SK-N-MC (cell line): ENCODE data around the gene PPFIA4.

Experiments
- DNase-seq: peaks from one replicate; pipeline ENCODE4 v3.0.0-alpha.2; 2011; ENCODE audit warnings: low read depth, low spot score
- H3K27ac ChIP-seq: fragments of 200-600 bp; sonication (generic); 2 replicates; pipeline ENCODE4 v1.5.1; 2016; ENCODE audit warnings: mixed run types
- H3K36me3 ChIP-seq: fragments of 200-600 bp; sonication (generic); 2 replicates; pipeline ENCODE4 v1.6.1; 2017; ENCODE audit warnings: antibody characterized with exemption, low read length, mixed read lengths; ENCODE audit not compliant: insufficient read depth
- H3K4me3 ChIP-seq: fragments of 200-600 bp; sonication (generic); 2 replicates; pipeline ENCODE4 v1.5.1; 2016
- H3K9ac ChIP-seq: fragments of 200-600 bp; sonication (generic); 2 replicates; pipeline ENCODE4 v1.8.0; 2017; ENCODE audit warnings: mixed run types, mixed read lengths; ENCODE audit not compliant: insufficient read length
- H3K9me3 ChIP-seq: fragments of 200-600 bp; sonication (generic); 2 replicates; pipeline ENCODE4 v1.6.1; 2017; ENCODE audit warnings: low read depth, mild to moderate bottlenecking, antibody characterized with exemption, low read length, moderate library complexity, mixed read lengths
- EZH2 ChIP-seq: fragments of 200-600 bp; sonication (generic); IDR thresholded peaks from one replicate; pipeline ENCODE4 v1.6.1; 2017; ENCODE audit warnings: antibody characterized with exemption
- FOXP2 ChIP-seq: optimal IDR thresholded peaks from 2 replicates; pipeline ENCODE3; 2011; ENCODE audit warnings: mild to moderate bottlenecking, moderate library complexity; ENCODE audit not compliant: insufficient read depth; ENCODE audit errors: extremely low read length, control extremely low read depth
- POLR2AphosphoS5 ChIP-seq: IDR thresholded peaks from 2 replicates; pipeline ENCODE4 v1.6.1; 2012; ENCODE audit warnings: mild to moderate bottlenecking, low read depth, low read length, borderline replicate concordance

Gene PPFIA4

GRCh38 chr1:203086992-203087763 is 60.9 kb downstream of the PPFIA4 start:
- Histone ChIP-seq H3K9ac (no peak overlapping the region), H3K36me3 (no peaks in the 10 kb centered on the region), H3K9me3 (no peaks in the 10 kb centered on the region), H3K27ac (no peak overlapping the region), H3K4me3 (no peak overlapping the region)
- TF ChIP-seq FOXP2 (no peak), EZH2 (no peak), POLR2AphosphoS5 (no peak)
- DNase-seq = no peak

- H3K9ac ChIP-seq = no peak overlapping the region
- no peak overlapping the region for H3K4me3 ChIP-seq
- H3K27ac ChIP-seq = no peak overlapping the region
- no peak for DNase-seq
- no peaks in the 10 kb centered on the region for H3K9me3 ChIP-seq
- no peaks in the 10 kb centered on the region for H3K36me3 ChIP-seq
- TF ChIP-seq FOXP2 (no peak), EZH2 (no peak), POLR2AphosphoS5 (no peak)
Observed at GRCh38 chr1:203088441-203088840, 62.1 kb downstream of the PPFIA4 start.

- no peaks in the 10 kb centered on the region for H3K36me3 ChIP-seq
- no peak overlapping the region for H3K4me3 ChIP-seq
- no peak overlapping the region for H3K9ac ChIP-seq
- no peaks in the 10 kb centered on the region for H3K9me3 ChIP-seq
- TF ChIP-seq FOXP2 (no peak), POLR2AphosphoS5 (no peak), EZH2 (no peak)
- no peak for DNase-seq
- no peak overlapping the region for H3K27ac ChIP-seq
Observed at GRCh38 chr1:203089001-203089650, 62.8 kb downstream of the PPFIA4 start.

GRCh38 chr1:203089651-203090045 is 63.4 kb downstream of the PPFIA4 start:
- DNase-seq = no peak
- Histone ChIP-seq H3K4me3 (no peak overlapping the region), H3K9me3 (no peaks in the 10 kb centered on the region), H3K27ac (no peak overlapping the region), H3K36me3 (no peaks in the 10 kb centered on the region), H3K9ac (no peak overlapping the region)
- TF ChIP-seq EZH2 (no peak), POLR2AphosphoS5 (no peak), FOXP2 (no peak)

- DNase-seq = no peak
Observed at GRCh38 chr1:203090421-203091198, 64.3 kb downstream of the PPFIA4 start.

GRCh38 chr1:203091199-203091477 is 64.8 kb downstream of the PPFIA4 start:
- Histone ChIP-seq H3K36me3 (no peaks in the 10 kb centered on the region), H3K9me3 (no peaks in the 10 kb centered on the region), H3K9ac (no peak overlapping the region), H3K27ac (no peak overlapping the region), H3K4me3 (no peak overlapping the region)
- DNase-seq = no peak
- TF ChIP-seq FOXP2 = no peak
- TF ChIP-seq EZH2 = no peak
- no peak for TF ChIP-seq POLR2AphosphoS5

More at GRCh38 chr1:203090421-203091198, 64.3 kb downstream of the PPFIA4 start:
- Histone ChIP-seq H3K9ac (no peak overlapping the region), H3K27ac (no peak overlapping the region), H3K9me3 (no peaks in the 10 kb centered on the region), H3K36me3 (no peaks in the 10 kb centered on the region), H3K4me3 (no peak overlapping the region)
- no peak for TF ChIP-seq EZH2
- TF ChIP-seq POLR2AphosphoS5 = no peak

- H3K27ac ChIP-seq = no peak overlapping the region
- no peaks in the 10 kb centered on the region for H3K9me3 ChIP-seq
- TF ChIP-seq FOXP2 (no peak), POLR2AphosphoS5 (no peak), EZH2 (no peak)
- H3K9ac ChIP-seq = no peak overlapping the region
- no peak for DNase-seq
- H3K4me3 ChIP-seq = no peak overlapping the region
- H3K36me3 ChIP-seq = no peaks in the 10 kb centered on the region
Observed at GRCh38 chr1:203091761-203092330, 65.6 kb downstream of the PPFIA4 start.

GRCh38 chr1:203093754-203094410 is 67.6 kb downstream of the PPFIA4 start:
- Histone ChIP-seq H3K4me3 (no peak overlapping the region), H3K27ac (no peak overlapping the region), H3K9ac (no peak overlapping the region), H3K36me3 (no peaks in the 10 kb centered on the region), H3K9me3 (no peaks in the 10 kb centered on the region)
- no peak for DNase-seq
- TF ChIP-seq FOXP2 (no peak), POLR2AphosphoS5 (no peak), EZH2 (no peak)
